Dermis blood vessel endothelial cell (primary cell): ENCODE results near the gene OXER1. TPM values are rescaled to one million over a fixed set of nuclear protein-coding genes. Genes with fewer than 3 reads are reported as not detected.

Experiments
- DNase-seq: peaks from one replicate; pipeline ENCODE4 v3.0.0; 2010
- total RNA-seq: library from RNA; depleted of rRNA; stranded (reverse); fragments of >200 nt; gene quantifications from 2 replicates; pipeline ENCODE4 v1.2.3, GENCODE V29; 2014

OXER1 gene
- total RNA-seq, 1 donor from 2014 or later: not detected

- no peak for DNase-seq
Observed at GRCh38 chr2:42793334-42794270, 29.7 kb upstream of the OXER1 start.

DNA sequence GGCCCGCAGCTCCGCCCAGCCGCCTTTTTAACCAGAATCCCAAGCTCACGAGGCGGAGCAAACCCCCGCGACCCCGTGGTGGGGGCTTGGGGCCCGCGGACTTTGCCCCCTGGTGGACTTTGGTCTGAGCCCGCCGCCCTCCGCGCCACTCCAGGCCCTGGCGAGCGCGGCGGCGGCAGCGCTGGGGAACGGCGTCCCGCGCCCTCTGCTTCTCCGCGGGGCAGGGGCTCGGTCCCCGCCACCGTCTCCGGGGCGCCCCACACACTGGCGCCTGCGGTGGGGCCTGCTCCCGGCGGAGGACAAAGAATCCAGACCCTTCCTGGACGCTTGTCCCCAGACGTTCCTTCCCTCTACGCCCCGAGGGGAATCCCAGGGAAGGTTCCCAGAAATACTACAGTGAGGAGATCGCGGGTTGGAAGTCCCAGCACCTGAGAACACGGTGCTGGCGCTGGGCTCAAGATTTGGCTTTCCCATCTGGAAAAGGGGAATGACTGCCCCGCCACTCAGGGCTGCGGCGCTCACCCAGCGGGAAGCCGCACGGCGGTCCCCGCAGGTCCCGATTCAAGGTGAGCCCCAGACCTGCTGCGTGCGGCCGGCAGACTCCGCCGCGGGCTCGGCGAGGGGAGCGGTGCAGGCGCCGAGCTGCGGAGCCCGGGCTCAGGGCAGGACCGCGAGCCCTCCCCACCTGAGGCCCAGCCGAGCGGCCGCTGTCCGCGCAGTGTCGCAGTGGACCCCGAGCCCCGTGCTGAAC lies 28.8 kb upstream of the OXER1 start, which contains the start of gene HAAO:
HAAO (minus strand) TSS at position 1 of the 751 bp plus-strand sequence. CDS start 47 bp downstream, outside the sequence.
- peak; percentile 15 for DNase-seq

DNA sequence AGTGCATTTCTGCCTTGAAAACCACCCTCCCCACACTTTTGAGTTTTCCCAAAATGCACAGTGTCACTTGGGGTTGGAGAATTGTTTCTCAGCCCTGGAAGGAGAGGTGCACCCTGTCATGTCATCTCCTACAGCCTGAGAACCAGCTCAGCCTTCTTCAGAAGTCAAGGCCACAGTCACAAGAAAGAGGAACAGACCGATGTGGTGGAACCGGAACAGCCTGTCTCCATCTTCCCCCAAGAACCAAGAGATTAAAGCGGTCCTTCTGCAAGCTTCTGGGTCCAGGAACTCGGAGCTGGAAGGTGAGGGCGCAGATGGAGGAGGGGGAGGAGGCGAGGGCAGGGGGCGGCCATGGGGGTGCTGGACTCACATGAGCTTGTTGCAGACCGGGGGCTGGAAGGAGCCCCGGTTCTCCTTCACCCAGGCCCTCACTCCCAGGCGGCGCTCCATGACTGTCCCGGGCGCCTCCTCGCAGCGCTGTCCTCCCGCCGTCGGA lies 28.2 kb upstream of the OXER1 start:
- no peak for DNase-seq

DNA sequence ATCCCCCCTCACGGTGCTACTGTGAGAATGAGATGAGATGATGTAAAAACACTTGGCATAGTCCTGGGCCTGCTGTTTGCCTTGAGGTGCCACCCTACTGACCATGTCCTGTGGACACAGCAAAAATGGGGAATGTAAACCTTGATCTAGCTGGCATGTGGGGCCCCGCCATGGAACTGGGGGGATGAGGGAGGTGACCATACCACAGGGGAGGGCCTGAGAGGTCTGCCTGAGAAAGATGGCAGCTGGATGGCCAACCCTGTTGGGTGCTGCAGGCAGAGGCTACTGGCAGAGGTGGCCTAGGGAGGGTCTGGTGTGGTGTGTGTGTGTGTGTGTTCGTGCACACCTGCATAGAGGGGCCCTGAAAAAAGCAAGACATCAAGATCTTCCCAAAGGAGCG lies 27.7 kb upstream of the OXER1 start:
- no peak for DNase-seq

DNA sequence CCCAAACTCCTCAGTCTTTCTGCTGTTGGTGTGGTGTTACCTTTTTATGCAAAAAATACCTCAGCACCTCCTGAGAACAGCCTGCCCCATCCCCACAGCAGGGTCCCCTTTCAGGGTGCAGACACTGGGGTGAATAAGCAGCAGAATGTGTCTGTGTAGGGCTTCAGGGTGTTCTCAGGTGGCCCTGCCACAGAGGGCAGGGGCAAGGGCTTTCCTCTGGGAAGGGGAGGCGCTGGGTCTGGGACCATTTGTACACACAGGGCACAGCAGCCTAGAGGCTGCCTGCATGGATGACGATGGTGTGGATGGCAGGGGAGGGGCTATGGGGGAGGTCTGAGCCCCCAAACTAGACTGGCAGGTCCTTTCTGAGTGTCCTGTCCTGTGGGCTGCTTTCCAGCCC lies 25.8 kb upstream of the OXER1 start:
- no peak for DNase-seq

- no peak for DNase-seq
Observed at GRCh38 chr2:42788882-42789281, 24.9 kb upstream of the OXER1 start.

- no peak for DNase-seq
Observed at GRCh38 chr2:42788478-42788793, 24.5 kb upstream of the OXER1 start.

DNA sequence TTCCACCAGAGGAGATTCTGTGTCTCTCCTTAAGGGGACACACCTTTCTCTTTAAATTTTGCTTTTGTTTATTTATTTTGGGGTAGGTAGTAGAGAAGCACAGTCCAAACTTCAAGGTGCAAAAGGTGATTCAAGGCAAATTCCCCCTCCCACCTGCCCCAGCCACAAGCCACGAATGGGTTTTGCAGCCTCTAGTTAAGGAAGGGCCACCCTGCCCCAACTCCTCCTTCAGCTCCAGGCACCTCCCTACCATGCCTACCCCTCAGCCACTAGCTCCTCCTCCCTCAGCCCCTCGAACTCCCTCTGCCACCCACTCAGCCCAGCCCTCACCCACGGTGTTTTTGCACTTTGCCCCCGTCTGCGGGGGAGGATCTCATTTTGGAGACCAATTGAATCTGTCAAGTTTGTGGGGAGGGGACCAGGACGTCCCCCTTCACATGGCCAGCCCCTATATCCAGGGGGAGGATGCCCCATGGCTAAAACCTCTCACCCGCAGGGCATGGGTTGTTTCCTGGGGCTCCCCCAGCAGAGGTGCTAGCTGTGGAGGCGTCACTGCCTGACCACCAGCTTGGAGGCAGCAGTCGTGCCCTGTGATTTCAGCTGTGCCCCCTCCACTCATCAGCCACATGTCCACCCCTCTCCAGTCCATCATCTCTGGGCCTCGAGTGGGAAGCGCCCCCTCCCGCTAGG lies 24.0 kb upstream of the OXER1 start:
- no peak for DNase-seq

GRCh38 chr2:42787424-42787787 lies 23.5 kb upstream of the OXER1 start:
- DNase-seq: no peak

GRCh38 chr2:42786561-42787345 lies 22.8 kb upstream of the OXER1 start:
- DNase-seq: no peak

- DNase-seq: no peak
Observed at GRCh38 chr2:42784204-42784880, 20.4 kb upstream of the OXER1 start.

DNA sequence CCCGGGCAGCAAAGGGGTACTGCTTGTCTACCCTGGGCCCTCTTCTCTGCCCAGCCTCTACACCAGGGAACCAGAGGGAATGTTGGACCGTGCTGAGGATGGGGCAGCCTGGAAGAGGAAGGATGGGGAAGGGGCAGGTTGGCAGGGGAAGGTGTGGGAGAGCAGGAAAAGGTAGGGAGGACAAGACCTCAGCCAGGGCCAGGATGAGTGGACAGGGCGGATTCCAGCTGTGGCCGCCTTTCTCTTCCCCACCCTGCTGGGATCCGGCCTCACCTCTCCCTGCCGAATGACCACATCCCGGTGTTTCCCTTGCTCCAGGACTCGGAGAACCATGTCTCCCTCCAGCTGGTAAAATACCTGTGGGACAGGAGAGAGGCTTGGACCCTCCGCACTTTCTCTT lies 19.6 kb upstream of the OXER1 start:
- DNase-seq: no peak

GRCh38 chr2:42781181-42781580 lies 17.2 kb upstream of the OXER1 start:
- DNase-seq: no peak

- no peak for DNase-seq
Observed at GRCh38 chr2:42777883-42778805, 14.2 kb upstream of the OXER1 start.

DNA sequence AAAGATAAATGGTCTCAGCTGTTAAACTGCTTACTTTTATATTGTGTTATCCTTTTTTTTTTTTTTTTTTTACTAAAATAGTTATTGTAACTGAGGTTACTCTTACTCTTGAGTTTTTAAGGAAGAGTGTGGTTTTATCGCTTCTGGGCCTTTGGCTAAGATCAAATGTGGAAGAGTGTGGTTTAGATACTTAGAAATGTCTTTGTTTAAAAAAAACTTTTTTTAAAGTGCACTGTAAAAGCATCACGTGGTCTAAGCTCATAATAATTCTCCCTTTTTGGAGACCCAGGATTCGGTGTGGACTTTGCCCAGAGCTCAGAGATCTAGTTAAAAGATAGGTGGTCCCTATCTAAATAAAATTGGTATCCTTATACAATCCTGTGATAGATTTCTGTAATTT lies 11.9 kb upstream of the OXER1 start:
- DNase-seq: no peak

GRCh38 chr2:42775186-42775585 lies 11.3 kb upstream of the OXER1 start:
- DNase-seq: no peak

GRCh38 chr2:42771546-42772153 lies 7.7 kb upstream of the OXER1 start:
- DNase-seq: no peak

DNA sequence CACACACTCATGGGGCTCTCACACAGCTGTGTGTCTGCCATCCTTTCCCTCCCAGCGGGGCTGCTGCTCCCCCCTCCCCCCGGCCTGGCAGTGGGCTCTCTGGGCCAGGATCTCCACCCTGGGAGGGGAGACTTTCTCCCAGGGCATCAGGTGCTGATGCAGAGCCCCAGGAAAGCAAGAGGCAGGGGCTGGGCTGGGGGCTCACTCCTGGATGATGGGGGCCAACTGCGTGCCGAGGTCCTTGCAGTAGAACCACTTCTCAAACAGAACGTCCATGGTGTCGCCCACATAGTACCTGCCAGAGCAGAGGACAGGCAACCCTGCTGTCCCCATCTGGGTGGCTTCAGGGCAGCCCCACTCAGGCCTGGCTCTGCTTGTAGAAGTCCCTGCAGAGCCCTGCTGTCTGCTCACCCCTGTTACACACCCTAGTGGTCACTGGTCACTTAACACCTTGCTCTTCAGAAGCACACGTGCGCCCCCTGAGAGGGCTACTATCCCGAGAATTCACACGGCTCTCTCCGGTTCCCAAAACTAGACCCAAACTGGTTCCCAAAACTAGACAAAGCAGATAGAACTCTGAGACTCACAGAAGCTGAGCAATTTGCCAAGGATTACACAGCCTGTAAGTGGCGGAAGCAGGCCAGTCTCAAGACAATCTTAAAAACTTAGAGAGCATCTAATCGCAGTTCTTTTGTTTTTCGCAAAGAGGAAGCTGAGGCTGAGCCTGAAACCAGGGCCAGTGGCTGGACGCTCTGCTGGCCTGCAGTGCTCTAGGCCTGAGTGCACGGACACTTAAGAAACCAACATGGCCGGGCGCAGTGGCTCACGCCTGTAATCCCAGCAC lies 6.6 kb upstream of the OXER1 start:
- peak; percentile 79 for DNase-seq
